ENCODE measurements around the gene ZNF431. TPM values are rescaled to one million over a fixed set of nuclear protein-coding genes. Genes with fewer than 3 reads are reported as not detected.

ZNF431 gene
- total and polyA plus RNA-seq, 2 of the 8 experiments (the other 6 are each of a cell fraction or from before 2014, with no cell fraction given) = 6.7 to 43.2 TPM

DNA sequence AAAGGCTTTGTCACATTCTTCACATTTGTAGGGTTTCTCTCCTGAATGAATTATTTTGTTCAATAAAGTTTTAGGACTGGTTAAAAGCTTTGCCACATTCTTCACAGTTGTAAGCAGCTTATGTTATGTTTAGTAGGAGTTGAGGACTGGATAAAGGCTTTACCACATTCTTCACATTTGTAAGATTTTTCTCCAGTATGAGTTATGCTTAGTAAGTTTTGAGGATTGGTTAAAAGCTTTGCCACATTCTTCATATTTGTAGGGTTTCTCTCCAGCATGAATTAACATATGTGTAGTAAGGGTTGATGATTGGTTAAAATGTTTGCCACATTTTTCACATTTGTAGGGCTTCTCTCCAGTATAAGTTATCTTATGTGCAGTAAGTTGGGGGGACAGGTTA, 79.9 kb downstream of the ZNF431 start:
- FAIRE-seq (peak; percentile 85), DNase-seq (ENCODE audit: low read depth in 1 of 2, low spot score in 2 of 2) (no peak)
- H3K27ac ChIP-seq (ENCODE audit: low read depth, low read length) = peak overlapping the region; percentile 56; the same call in 1 of the 2 replicates
- TF ChIP-seq SP1 (IDR thresholded peaks at IDR 0.05; ENCODE audit: low read depth, low read length) (0 out of 2 replicates have a peak, but pooled peaks have one; percentile 29), CBX5 (IDR thresholded peaks at IDR 0.05; ENCODE audit: low read depth, low read length) (no peak), EP300 (IDR thresholded peaks at IDR 0.05; ENCODE audit: borderline replicate concordance in 1 of 2, low read depth in 2 of 2, low read length in 2 of 2) (peak in 1 of 2 experiments; percentile 54; a peak in 1 of 3 replicates), TEAD4 (IDR thresholded peaks at IDR 0.05; ENCODE audit: low read depth, low read length) (peak; percentile 74)

More for the DNA sequence above, 79.9 kb downstream of the ZNF431 start:
- H3K23me2 ChIP-seq (ENCODE audit: low read depth, low read length) = no peaks in the 10 kb centered on the region
- H3K56ac ChIP-seq (replicated peaks; ENCODE audit: insufficient read length, low read depth, low read length) = no peak overlapping the region
- H2BK15ac ChIP-seq (ENCODE audit: low read length) = no peak overlapping the region
- no peak overlapping the region; the same call in 1 of the 2 replicates for H2BK12ac ChIP-seq (ENCODE audit: low read depth, low read length)
- H3K27me3 ChIP-seq (replicated peaks in 1 of 4; ENCODE audit: control insufficient read depth in 3 of 4, extremely low read depth in 1 of 4, insufficient read depth in 3 of 4, low read length in 3 of 4) = no peaks in the 10 kb centered on the region
- ChIA-PET CTCF (ENCODE audit: partially characterized antibody) (interaction anchor here (1.0 to 2.1 kb wide), 2 partner anchors 30 to 35 kb away, joined by 3 to 10 read pairs; no protein-coding TSS in a partner anchor), POLR2A (ENCODE audit: partially characterized antibody) (interaction anchor here (0.8 to 2.7 kb wide), 14 partner anchors 10 to 1166 kb away, joined by 3 to 9 read pairs (median 3); partner anchors contain the start of genes ZNF100, ZNF493 and ZNF708)
- H2AK5ac ChIP-seq (ENCODE audit: low read depth, low read length) = no peak overlapping the region
- H2BK120ac ChIP-seq (replicated peaks; ENCODE audit: low read depth, low read length) = no peak overlapping the region
- peak overlapping the region; percentile 72 for H4K5ac ChIP-seq (ENCODE audit: insufficient read length, low read depth, low read length)
- peaks cover 0 to 2% (median 0%) of the 10 kb centered on the region in 4 experiments; a peak in 1 of 7 replicates for H3K4me1 ChIP-seq (replicated peaks in 1 of 4; ENCODE audit: control insufficient read depth in 3 of 4, insufficient read depth in 4 of 4, low read length in 3 of 4)
- 0 out of 4 replicates have a peak overlapping the region, but pooled peaks of 1 of the 2 experiments have one; percentile 16 for H3K4me2 ChIP-seq (ENCODE audit: insufficient read depth in 1 of 2, low read depth in 2 of 2, low read length in 2 of 2)
- H4K20me1 ChIP-seq (replicated peaks in 1 of 2; ENCODE audit: control insufficient read depth in 1 of 2, insufficient read depth in 2 of 2, low read length in 2 of 2) = no peaks in the 10 kb centered on the region
- H3K9me3 ChIP-seq (ENCODE audit: insufficient read depth in 2 of 2, low read depth in 1 of 2, low read length in 1 of 2) = no peaks in the 10 kb centered on the region
- no peaks in the 10 kb centered on the region for H3K36me3 ChIP-seq (ENCODE audit: control insufficient read depth in 2 of 4, insufficient read depth in 4 of 4, low read length in 3 of 4)
- peak overlapping the region in 1 of 4 experiments; percentile 37; a peak in 1 of 8 replicates for H3K4me3 ChIP-seq (ENCODE audit: extremely low read depth in 1 of 4, insufficient read depth in 2 of 4, low read depth in 3 of 4, low read length in 4 of 4)
- no peak overlapping the region for H3K14ac ChIP-seq (ENCODE audit: insufficient read length)
- no peak overlapping the region for H3K18ac ChIP-seq (ENCODE audit: extremely low read depth, low read length)
- no peaks in the 10 kb centered on the region for H3K79me1 ChIP-seq (ENCODE audit: low read depth, low read length)
- no peak overlapping the region for H2BK5ac ChIP-seq (ENCODE audit: low read depth, low read length)
- no peak overlapping the region for H3K9ac ChIP-seq (replicated peaks in 1 of 4; ENCODE audit: extremely low read depth in 1 of 4, low read depth in 3 of 4, low read length in 3 of 4)
- no peak overlapping the region for H2BK20ac ChIP-seq (ENCODE audit: low read length)
- H3K79me2 ChIP-seq (ENCODE audit: control insufficient read depth in 1 of 2, insufficient read depth in 2 of 2, low read length in 2 of 2) = no peaks in the 10 kb centered on the region
- no peak overlapping the region for H3K4ac ChIP-seq (replicated peaks; ENCODE audit: insufficient read length, low read depth, low read length)
- H4K91ac ChIP-seq (replicated peaks; ENCODE audit: insufficient read length, low read length) = no peak overlapping the region
- H4K8ac ChIP-seq (ENCODE audit: extremely low read depth, insufficient read depth, low read length) = no peak overlapping the region
- no peak overlapping the region for H2AFZ ChIP-seq (ENCODE audit: low read length)
- H3K23ac ChIP-seq (ENCODE audit: insufficient read length) = no peak overlapping the region
